ENCODE measurements around the gene HIBCH.

DNA sequence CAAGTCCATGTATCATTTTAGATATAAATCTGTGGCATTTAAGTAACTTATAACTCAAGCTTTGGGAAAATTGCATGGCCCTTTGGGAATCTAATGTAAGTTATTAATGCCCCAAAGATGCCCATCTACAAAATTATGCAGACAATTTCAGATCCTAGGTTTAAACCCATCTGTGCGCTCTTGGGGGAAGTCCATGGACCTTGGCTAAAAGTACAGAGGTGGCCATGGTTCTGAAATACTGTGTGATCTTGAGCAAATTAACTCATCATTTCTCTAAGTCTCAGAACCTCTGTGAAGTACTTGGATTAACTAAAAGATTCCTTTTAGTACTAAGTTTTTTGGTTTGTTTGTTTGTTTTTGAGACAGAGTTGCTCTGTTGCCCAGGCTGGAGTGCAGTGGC is 43.3 kb upstream of the HIBCH start:
- TF ChIP-seq EZH2 (IDR thresholded peaks at IDR 0.05; ENCODE audit: insufficient read depth, poor library complexity, severe bottlenecking) (no peak), EZH2phosphoT487 (IDR thresholded peaks at IDR 0.05; ENCODE audit: insufficient read depth, low read depth) (no peak)
